Astrocyte of the spinal cord (primary cell): Measurements from ENCODE around the gene BCKDHA.
"Not testable (repeated sequence)": the region's sequence is repeated elsewhere in the genome, so short reads cannot be mapped to it uniquely, and the experiment has no call there.

Source experiments
- DNase-seq: peaks from one replicate; pipeline ENCODE4 v3.0.0; 2011; ENCODE audit warnings: low read depth, low spot score
- H3K4me3 ChIP-seq: 2 replicates; pipeline ENCODE4 v1.5.1; 2011; ENCODE audit warnings: low read depth, mild to moderate bottlenecking, low read length, moderate library complexity
- CTCF ChIP-seq: IDR thresholded peaks from 2 replicates; pipeline ENCODE4 v1.5.1; 2012; ENCODE audit warnings: low read depth, mild to moderate bottlenecking, low read length, inconsistent platforms
- in situ Hi-C: cut with HindIII; loops from 2 replicates; pipeline ENCODE4 v1.10.0; 2017; ENCODE audit warnings: low sequenced_read_pairs

Gene BCKDHA

GRCh38 chr19:41455936-41456335 lies 58.3 kb downstream of the BCKDHA start:
- no peak for TF ChIP-seq CTCF
- H3K4me3 ChIP-seq, result no peak overlapping the region
- no peak for DNase-seq
- in situ Hi-C loops, result no loop called here

GRCh38 chr19:41456342-41456918 lies 58.8 kb downstream of the BCKDHA start:
- no peak for TF ChIP-seq CTCF
- peak; percentile 10 for DNase-seq
- in situ Hi-C loops, result no loop called here
- H3K4me3 ChIP-seq, result no peak overlapping the region

- in situ Hi-C loops, result no loop called here
- DNase-seq, result no peak
- H3K4me3 ChIP-seq, result no peak overlapping the region
- no peak for TF ChIP-seq CTCF
These were observed 59.6 kb downstream of the BCKDHA start for GRCh38 chr19:41457241-41457640.

GRCh38 chr19:41462497-41462896 lies 64.9 kb downstream of the BCKDHA start:
- in situ Hi-C loops, result no loop called here
- no peak overlapping the region for H3K4me3 ChIP-seq
- no peak for TF ChIP-seq CTCF
- no peak for DNase-seq

GRCh38 chr19:41463257-41464256 lies 65.9 kb downstream of the BCKDHA start:
- DNase-seq, in situ Hi-C loops, H3K4me3 ChIP-seq: not testable (repeated sequence)
